Calu3 (cell line): ENCODE data around the gene IL20. TPM values are rescaled to one million over a fixed set of nuclear protein-coding genes. Genes with fewer than 3 reads are reported as not detected.

Experiments
- BruUV-seq: library from RNA; stranded (reverse); fragments of 400-500 nt; replicated peaks from 2 replicates; lab custom pipeline; 2021; lab: Mats Ljungman, UMichigan
- CTCF ChIA-PET: fragments of 300-600 bp; sonication (Branson Sonifier 250); formaldehyde crosslinking; loops from one replicate; lab custom pipeline; 2022; ENCODE audit warnings: antibody characterized with exemption; lab: Charles Lee
- DNase-seq: peaks from one replicate; pipeline ENCODE4 v3.0.0; 2022
- H3K27ac Mint-ChIP-seq: one replicate; pipeline ENCODE4 v1.8.0; 2022; ENCODE audit warnings: mixed read lengths; ENCODE audit not compliant: unreplicated experiment
- H3K27me3 Mint-ChIP-seq: one replicate; pipeline ENCODE4 v1.8.0; 2022; ENCODE audit warnings: mixed read lengths; ENCODE audit not compliant: unreplicated experiment
- H3K36me3 Mint-ChIP-seq: one replicate; pipeline ENCODE4 v1.8.0; 2022; ENCODE audit warnings: mild to moderate bottlenecking, moderate library complexity, mixed read lengths; ENCODE audit not compliant: insufficient read depth, unreplicated experiment
- H3K4me1 Mint-ChIP-seq: one replicate; pipeline ENCODE4 v1.8.0; 2022; ENCODE audit warnings: mild to moderate bottlenecking, low read depth, mixed read lengths; ENCODE audit not compliant: unreplicated experiment
- H3K4me3 Mint-ChIP-seq: one replicate; pipeline ENCODE4 v1.8.0; 2022; ENCODE audit warnings: mild to moderate bottlenecking, low read depth, moderate library complexity, mixed read lengths; ENCODE audit not compliant: unreplicated experiment
- H3K9me3 Mint-ChIP-seq: one replicate; pipeline ENCODE4 v1.8.0; 2022; ENCODE audit warnings: low read depth, mixed read lengths; ENCODE audit not compliant: unreplicated experiment
- intact Hi-C: fragments of 100-400 bp; cut with micrococcal nuclease; formaldehyde crosslinking; loops from one replicate; pipeline ENCODE4 v1.10.0; 2022; ENCODE audit not compliant: unreplicated experiment
- total RNA-seq: library from RNA; stranded (reverse); gene quantifications from 2 replicates; pipeline ENCODE4 v1.2.3, GENCODE V29; 2022
- TF ChIP-seq, protein P1 (sequence below): fragments of 200-600 bp; IDR thresholded peaks from one replicate; pipeline ENCODE4 v1.8.0; 2022; ENCODE audit warnings: antibody characterized with exemption; ENCODE audit not compliant: unreplicated experiment

The IL20 gene
- total RNA-seq, 1 experiment from 2014 or later: not detected

DNA sequence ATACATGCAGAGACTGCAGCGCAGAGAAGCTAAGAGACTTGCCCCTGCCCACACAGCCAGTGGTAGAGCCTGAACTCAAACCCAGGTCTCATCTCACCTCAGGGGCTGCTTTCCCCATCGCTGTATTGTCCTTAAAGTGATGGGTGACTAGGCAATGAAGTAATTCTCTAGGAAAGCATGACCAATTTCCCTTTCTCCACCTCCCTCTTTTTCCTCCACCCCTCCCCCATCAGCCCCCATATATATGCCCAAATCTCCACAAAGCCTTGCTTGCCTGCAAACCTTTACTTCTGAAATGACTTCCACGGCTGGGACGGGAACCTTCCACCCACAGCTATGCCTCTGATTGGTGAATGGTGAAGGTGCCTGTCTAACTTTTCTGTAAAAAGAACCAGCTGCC, 31.8 kb downstream of the IL20 start, which contains the start of gene IL24:
Gene IL24, plus strand, starts transcription at position 269 of the 400 bp plus-strand sequence. CDS start 390 bp downstream, outside the sequence.
- H3K4me1 Mint-ChIP-seq: peaks cover 11% of the 10 kb centered on the region
- TF ChIP-seq, protein P1, sequence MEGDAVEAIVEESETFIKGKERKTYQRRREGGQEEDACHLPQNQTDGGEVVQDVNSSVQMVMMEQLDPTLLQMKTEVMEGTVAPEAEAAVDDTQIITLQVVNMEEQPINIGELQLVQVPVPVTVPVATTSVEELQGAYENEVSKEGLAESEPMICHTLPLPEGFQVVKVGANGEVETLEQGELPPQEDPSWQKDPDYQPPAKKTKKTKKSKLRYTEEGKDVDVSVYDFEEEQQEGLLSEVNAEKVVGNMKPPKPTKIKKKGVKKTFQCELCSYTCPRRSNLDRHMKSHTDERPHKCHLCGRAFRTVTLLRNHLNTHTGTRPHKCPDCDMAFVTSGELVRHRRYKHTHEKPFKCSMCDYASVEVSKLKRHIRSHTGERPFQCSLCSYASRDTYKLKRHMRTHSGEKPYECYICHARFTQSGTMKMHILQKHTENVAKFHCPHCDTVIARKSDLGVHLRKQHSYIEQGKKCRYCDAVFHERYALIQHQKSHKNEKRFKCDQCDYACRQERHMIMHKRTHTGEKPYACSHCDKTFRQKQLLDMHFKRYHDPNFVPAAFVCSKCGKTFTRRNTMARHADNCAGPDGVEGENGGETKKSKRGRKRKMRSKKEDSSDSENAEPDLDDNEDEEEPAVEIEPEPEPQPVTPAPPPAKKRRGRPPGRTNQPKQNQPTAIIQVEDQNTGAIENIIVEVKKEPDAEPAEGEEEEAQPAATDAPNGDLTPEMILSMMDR: no peak
- CTCF ChIA-PET: interaction anchor here (1.0 kb wide), 1 partner anchor 15 kb away, joined by 3 read pairs; no protein-coding TSS in a partner anchor
- H3K27ac Mint-ChIP-seq: no peak within 1 kb of the TSS
- no peak for DNase-seq
- no peak within 1 kb of the TSS for H3K4me3 Mint-ChIP-seq
- intact Hi-C loops: no loop called here
- no peaks in the 10 kb centered on the region for H3K36me3 Mint-ChIP-seq
- H3K27me3 Mint-ChIP-seq: peaks cover 43% of the 10 kb centered on the region
- BruUV-seq: no TSS peak
- H3K9me3 Mint-ChIP-seq: peaks cover 3% of the 10 kb centered on the region

DNA sequence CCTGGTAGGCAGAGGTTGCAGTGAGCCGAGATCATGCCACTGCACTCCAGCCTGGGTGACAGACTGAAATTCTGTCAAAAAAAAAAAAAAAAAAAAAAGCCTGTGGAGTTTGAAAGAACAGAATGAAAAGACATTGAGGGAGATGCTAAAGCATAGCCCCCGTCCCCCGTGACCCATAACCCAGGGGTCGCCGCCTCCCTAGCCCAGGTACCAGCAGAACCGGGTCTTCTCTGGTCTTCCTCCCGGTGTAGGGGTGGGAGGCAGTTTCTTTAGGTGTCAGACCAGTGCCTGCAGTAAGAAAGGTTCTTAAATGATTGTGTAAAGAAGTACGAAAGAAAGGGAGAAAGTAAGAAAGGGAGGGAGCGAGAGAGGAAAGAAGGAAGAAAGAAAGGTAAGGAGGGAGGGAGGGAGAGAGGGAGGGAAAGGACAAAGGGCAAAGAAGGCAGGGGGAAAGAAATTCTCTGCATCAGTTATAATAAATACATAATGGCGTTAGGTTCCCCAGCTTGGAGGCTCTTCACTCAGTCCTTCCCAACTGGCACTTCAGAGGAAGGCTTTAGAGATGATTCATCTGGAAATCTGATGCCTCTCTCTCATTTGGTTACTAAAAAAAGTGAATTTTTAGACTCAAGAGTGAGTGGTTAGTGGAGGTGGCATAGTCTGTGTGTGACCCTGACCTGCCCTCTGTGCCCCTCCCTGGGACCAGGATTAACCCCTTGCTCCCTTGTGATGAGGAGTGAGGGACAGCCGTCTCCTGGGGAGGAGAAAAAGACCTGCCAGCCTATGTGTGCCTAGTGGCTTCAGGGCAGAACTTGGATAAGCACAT, 32.9 kb downstream of the IL20 start:
- peaks cover 43% of the 10 kb centered on the region for H3K27me3 Mint-ChIP-seq
- intact Hi-C loops: no loop called here
- no peak for DNase-seq
- BruUV-seq: no TSS peak
- peaks cover 11% of the 10 kb centered on the region for H3K4me1 Mint-ChIP-seq
- CTCF ChIA-PET: no interaction called here
- H3K36me3 Mint-ChIP-seq: no peaks in the 10 kb centered on the region
- TF ChIP-seq, protein P1: no peak
- no peak overlapping the region for H3K4me3 Mint-ChIP-seq
- peaks cover 3% of the 10 kb centered on the region for H3K9me3 Mint-ChIP-seq
- H3K27ac Mint-ChIP-seq: no peak overlapping the region

DNA sequence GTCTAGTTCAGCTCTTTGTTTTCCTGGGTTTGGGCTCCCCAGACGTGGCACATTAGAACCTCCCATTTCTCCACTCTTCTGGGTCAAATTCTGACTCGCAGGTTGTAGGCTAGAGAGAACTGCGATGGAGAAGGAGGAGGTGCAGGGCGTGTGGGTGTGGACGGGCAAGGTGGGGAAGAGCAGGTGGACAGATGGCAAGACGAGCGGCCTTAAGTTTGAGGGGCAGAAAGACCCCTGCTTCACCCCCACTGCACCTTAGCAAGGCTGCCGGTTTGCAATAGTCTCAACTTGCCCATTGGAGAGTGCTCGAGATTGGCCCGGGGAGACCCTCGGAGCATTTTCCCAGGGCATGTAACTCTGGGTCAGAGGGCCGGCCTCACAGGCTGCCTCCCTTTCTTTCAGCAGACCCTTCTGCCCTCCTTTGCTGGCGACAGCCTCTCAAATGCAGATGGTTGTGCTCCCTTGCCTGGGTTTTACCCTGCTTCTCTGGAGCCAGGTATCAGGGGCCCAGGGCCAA, 33.5 kb downstream of the IL20 start:
- CTCF ChIA-PET: interaction anchor here (1.2 kb wide), 1 partner anchor 10 kb away, joined by 5 read pairs; no protein-coding TSS in a partner anchor
- Mint-ChIP-seq H3K4me1 (peaks cover 11% of the 10 kb centered on the region), H3K27ac (no peak overlapping the region), H3K4me3 (no peak overlapping the region), H3K36me3 (no peaks in the 10 kb centered on the region), H3K27me3 (peaks cover 37% of the 10 kb centered on the region), H3K9me3 (peaks cover 3% of the 10 kb centered on the region)
- no peak for DNase-seq
- TF ChIP-seq, protein P1: no peak
- no TSS peak for BruUV-seq
- intact Hi-C loops: no loop called here

DNA sequence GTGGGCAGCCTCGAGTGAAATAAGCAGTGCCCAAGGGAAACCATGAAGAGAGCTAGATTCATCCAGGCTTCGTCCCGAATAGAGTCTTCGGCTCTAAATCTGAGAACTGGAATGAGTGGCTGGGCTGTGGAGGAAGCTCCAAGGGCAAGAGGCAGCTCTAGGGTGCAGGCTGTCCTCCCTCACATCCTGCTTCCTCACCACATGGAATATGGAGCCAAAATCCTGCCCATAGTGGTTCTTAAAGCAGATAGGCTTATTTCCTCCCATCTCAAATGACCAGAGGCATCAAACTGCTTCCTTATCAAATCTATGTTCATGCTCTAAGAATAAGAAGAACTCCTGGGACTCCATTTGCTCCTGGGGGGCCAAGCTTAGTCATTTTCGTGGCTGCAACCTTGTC, 34.3 kb downstream of the IL20 start:
- no TSS peak for BruUV-seq
- CTCF ChIA-PET: interaction anchor here (1.2 kb wide), 1 partner anchor 9 kb away, joined by 5 read pairs; no protein-coding TSS in a partner anchor
- H3K4me3 Mint-ChIP-seq: no peak overlapping the region
- H3K9me3 Mint-ChIP-seq: no peaks in the 10 kb centered on the region
- H3K36me3 Mint-ChIP-seq: no peaks in the 10 kb centered on the region
- H3K4me1 Mint-ChIP-seq: peaks cover 11% of the 10 kb centered on the region
- no peak overlapping the region for H3K27ac Mint-ChIP-seq
- peaks cover 30% of the 10 kb centered on the region for H3K27me3 Mint-ChIP-seq
- TF ChIP-seq, protein P1: no peak
- intact Hi-C loops: no loop called here
- no peak for DNase-seq
